SIG-M5 (cell line): Measurements from ENCODE around the gene FAM83D.
"Not testable (repeated sequence)": the region's sequence is repeated elsewhere in the genome, so short reads cannot be mapped to it uniquely, and the experiment has no call there.

ENCODE experiments used
- DNase-seq: peaks from one replicate; lab custom pipeline; 2025; lab: John Stamatoyannopoulos, UW

The FAM83D gene

GRCh38 chr20:38934530-38934929 is 8.3 kb downstream of the FAM83D start:
- DNase-seq: no peak

GRCh38 chr20:38935285-38935684 is 9.1 kb downstream of the FAM83D start:
- no peak for DNase-seq

GRCh38 chr20:38935967-38936407 is 9.8 kb downstream of the FAM83D start:
- DNase-seq: no peak

GRCh38 chr20:38937000-38937399 is 10.8 kb downstream of the FAM83D start:
- no peak for DNase-seq

GRCh38 chr20:38937978-38938473 is 11.8 kb downstream of the FAM83D start:
- no peak for DNase-seq

GRCh38 chr20:38939686-38940085 is 13.5 kb downstream of the FAM83D start:
- no peak for DNase-seq

GRCh38 chr20:38940644-38941043 is 14.4 kb downstream of the FAM83D start:
- no peak for DNase-seq

- no peak for DNase-seq
These were observed 15.6 kb downstream of the FAM83D start for GRCh38 chr20:38941726-38942389.

GRCh38 chr20:38945012-38945411 is 18.8 kb downstream of the FAM83D start:
- DNase-seq: no peak

GRCh38 chr20:38946836-38947235 is 20.6 kb downstream of the FAM83D start:
- DNase-seq: no peak

- DNase-seq: no peak
These were observed 21.7 kb downstream of the FAM83D start for GRCh38 chr20:38947931-38948362.

GRCh38 chr20:38950254-38950653 is 24.0 kb downstream of the FAM83D start:
- no peak for DNase-seq

- DNase-seq: no peak
These were observed 25.4 kb downstream of the FAM83D start for GRCh38 chr20:38951611-38952010.

- no peak for DNase-seq
These were observed 25.9 kb downstream of the FAM83D start for GRCh38 chr20:38952153-38952552.

GRCh38 chr20:38953630-38954340 is 27.6 kb downstream of the FAM83D start:
- DNase-seq: no peak

GRCh38 chr20:38957235-38957876 is 31.1 kb downstream of the FAM83D start:
- DNase-seq: no peak

GRCh38 chr20:38957915-38958485 is 31.8 kb downstream of the FAM83D start:
- DNase-seq: no peak

- not testable (repeated sequence) for DNase-seq
These were observed 34.0 kb downstream of the FAM83D start for GRCh38 chr20:38960187-38960687.

GRCh38 chr20:38961530-38962043 is 35.4 kb downstream of the FAM83D start:
- no peak for DNase-seq

- DNase-seq: peak; percentile 84
These were observed 36.1 kb downstream of the FAM83D start, which contains the start of gene DHX35 for GRCh38 chr20:38962044-38962927. TSS of gene DHX35 (plus strand) at chr20:38962344. CDS start at chr20:38962368, 24 bp downstream.

GRCh38 chr20:38962928-38963401 is 36.7 kb downstream of the FAM83D start:
- peak; percentile 9 for DNase-seq
